Cardiac fibroblast (primary cell): Measurements from ENCODE around the gene PDGFA.

Experiments used
- DNase-seq, 2 donors: peaks; one replicate each; pipeline versions ENCODE4 v3.0.0 to v3.0.0-alpha.2; 2010; ENCODE audit warnings: low read depth in 2 of 2
- H3K4me3 ChIP-seq, 2 donors: replicated peaks in 1 of 2; 1 replicate in 1 of 2; 2 replicates in 1 of 2; pipeline ENCODE4 v1.5.1; 2011; ENCODE audit warnings: low read depth in 2 of 2, low read length in 2 of 2, mild to moderate bottlenecking in 2 of 2, moderate library complexity in 1 of 2
- CTCF ChIP-seq: IDR thresholded peaks from one replicate; pipeline ENCODE4 v1.5.1; 2011; ENCODE audit warnings: low read depth, mild to moderate bottlenecking, low read length, inconsistent platforms

Gene PDGFA

GRCh38 chr7:465710-466400 lies 53.8 kb downstream of the PDGFA start:
- TF ChIP-seq CTCF, result no peak
- DNase-seq, result no peak
- no peak overlapping the region for H3K4me3 ChIP-seq

- TF ChIP-seq CTCF, result no peak
- H3K4me3 ChIP-seq, result no peak overlapping the region
- peak; percentile 65 to 87 for DNase-seq
Measured at GRCh38 chr7:464454-465401, 54.9 kb downstream of the PDGFA start.

GRCh38 chr7:463817-464453 lies 55.7 kb downstream of the PDGFA start:
- DNase-seq, result no peak
- no peak overlapping the region for H3K4me3 ChIP-seq
- TF ChIP-seq CTCF, result no peak

- DNase-seq, result no peak
- no peak overlapping the region for H3K4me3 ChIP-seq
- TF ChIP-seq CTCF, result no peak
Measured at GRCh38 chr7:463362-463781, 56.3 kb downstream of the PDGFA start.

- DNase-seq, result no peak
- TF ChIP-seq CTCF, result no peak
- no peak overlapping the region for H3K4me3 ChIP-seq
Measured at GRCh38 chr7:462173-463103, 57.2 kb downstream of the PDGFA start.

- peak in 1 of 2 donors; percentile 75 for DNase-seq
- no peak overlapping the region for H3K4me3 ChIP-seq
- no peak for TF ChIP-seq CTCF
Measured at GRCh38 chr7:461453-462172, 58.0 kb downstream of the PDGFA start.
